KMS-11 (cell line): ENCODE measurements around the gene KCND3.

Experiments used
- H2AFZ ChIP-seq: fragments of 200-600 bp; sonication (generic); 2 replicates; pipeline ENCODE4 v1.6.1; 2016; ENCODE audit warnings: antibody characterized with exemption, mixed run types, low read depth
- H3K27ac ChIP-seq: fragments of 200-600 bp; sonication (generic); 2 replicates; pipeline ENCODE4 v1.6.1; 2016; ENCODE audit warnings: mild to moderate bottlenecking, mixed run types
- H3K27me3 ChIP-seq: fragments of 200-600 bp; sonication (generic); 2 replicates; pipeline ENCODE4 v1.6.1; 2017; ENCODE audit warnings: mild to moderate bottlenecking, low read depth, mixed run types, moderate library complexity; ENCODE audit not compliant: insufficient read depth
- H3K36me3 ChIP-seq: fragments of 200-600 bp; sonication (generic); 2 replicates; pipeline ENCODE4 v1.6.1; 2017; ENCODE audit warnings: mild to moderate bottlenecking, mixed run types; ENCODE audit not compliant: insufficient read depth
- H3K4me1 ChIP-seq: fragments of 200-600 bp; sonication (generic); 2 replicates; pipeline ENCODE4 v1.6.1; 2016; ENCODE audit warnings: mild to moderate bottlenecking, low read depth, mixed run types; ENCODE audit not compliant: poor library complexity, severe bottlenecking
- H3K4me2 ChIP-seq: fragments of 200-600 bp; sonication (generic); 2 replicates; pipeline ENCODE4 v1.7.0; 2016; ENCODE audit warnings: mild to moderate bottlenecking, mixed run types
- H3K4me3 ChIP-seq: fragments of 200-600 bp; sonication (generic); IDR thresholded peaks from 2 replicates; pipeline ENCODE4 v1.6.1; 2017; ENCODE audit warnings: low read depth, low read length, mixed read lengths; ENCODE audit not compliant: insufficient read depth
- H3K79me2 ChIP-seq: fragments of 200-600 bp; sonication (generic); 2 replicates; pipeline ENCODE4 v1.6.1; 2016; ENCODE audit warnings: low read depth, mixed run types; ENCODE audit not compliant: insufficient read depth
- H3K9ac ChIP-seq: fragments of 200-600 bp; sonication (generic); 2 replicates; pipeline ENCODE4 v1.6.1; 2016; ENCODE audit warnings: mild to moderate bottlenecking, mixed run types
- H4K20me1 ChIP-seq: fragments of 200-600 bp; sonication (generic); 2 replicates; pipeline ENCODE4 v1.6.1; 2016; ENCODE audit warnings: mild to moderate bottlenecking, mixed run types; ENCODE audit not compliant: insufficient read depth
- CTCF ChIP-seq: fragments of 200-600 bp; sonication (generic); conservative IDR thresholded peaks from 2 replicates; pipeline ENCODE4 v1.6.1; 2017; ENCODE audit warnings: low read depth, mild to moderate bottlenecking, antibody characterized with exemption, low read length, moderate library complexity, mixed read lengths

Gene KCND3

GRCh38 chr1:111961773-111962565, 27.5 kb downstream of the KCND3 start:
- H3K4me1 ChIP-seq = no peaks in the 10 kb centered on the region
- no peak overlapping the region for H3K4me3 ChIP-seq

GRCh38 chr1:111961016-111961415, 28.5 kb downstream of the KCND3 start:
- Histone ChIP-seq H4K20me1 (no peaks in the 10 kb centered on the region), H3K27me3 (no peaks in the 10 kb centered on the region), H3K27ac (no peak overlapping the region), H3K4me3 (no peak overlapping the region), H3K9ac (no peak overlapping the region), H2AFZ (no peak overlapping the region), H3K4me1 (no peaks in the 10 kb centered on the region), H3K36me3 (no peaks in the 10 kb centered on the region), H3K79me2 (no peaks in the 10 kb centered on the region), H3K4me2 (no peak overlapping the region)
- TF ChIP-seq CTCF = no peak

More at GRCh38 chr1:111961773-111962565, 27.5 kb downstream of the KCND3 start:
- H3K79me2 ChIP-seq = no peaks in the 10 kb centered on the region
- no peaks in the 10 kb centered on the region for H3K36me3 ChIP-seq
- H3K4me2 ChIP-seq = no peak overlapping the region
- H4K20me1 ChIP-seq = no peaks in the 10 kb centered on the region
- TF ChIP-seq CTCF = no peak
- no peak overlapping the region for H2AFZ ChIP-seq
- no peak overlapping the region for H3K9ac ChIP-seq
- no peaks in the 10 kb centered on the region for H3K27me3 ChIP-seq
- no peak overlapping the region for H3K27ac ChIP-seq

GRCh38 chr1:111959436-111959835, 30.0 kb downstream of the KCND3 start:
- Histone ChIP-seq H3K4me2 (no peak overlapping the region), H3K4me3 (no peak overlapping the region), H4K20me1 (no peaks in the 10 kb centered on the region), H3K27me3 (no peaks in the 10 kb centered on the region), H3K9ac (no peak overlapping the region), H2AFZ (no peak overlapping the region), H3K27ac (no peak overlapping the region), H3K4me1 (no peaks in the 10 kb centered on the region), H3K79me2 (no peaks in the 10 kb centered on the region), H3K36me3 (no peaks in the 10 kb centered on the region)
- TF ChIP-seq CTCF = no peak

GRCh38 chr1:111958851-111959250, 30.6 kb downstream of the KCND3 start:
- Histone ChIP-seq H2AFZ (no peak overlapping the region), H3K4me3 (no peak overlapping the region), H3K9ac (no peak overlapping the region), H3K4me1 (no peaks in the 10 kb centered on the region), H3K27ac (no peak overlapping the region), H4K20me1 (no peaks in the 10 kb centered on the region), H3K79me2 (no peaks in the 10 kb centered on the region), H3K4me2 (no peak overlapping the region), H3K36me3 (no peaks in the 10 kb centered on the region), H3K27me3 (no peaks in the 10 kb centered on the region)
- no peak for TF ChIP-seq CTCF
